ENCODE results near the gene ANKRD44. TPM values are rescaled to one million over a fixed set of nuclear protein-coding genes. Genes with fewer than 3 reads are reported as not detected.

Gene ANKRD44
- total and polyA plus RNA-seq, 2 experiments from 2014 or later, result 2.9 to 4.9 TPM

DNA sequence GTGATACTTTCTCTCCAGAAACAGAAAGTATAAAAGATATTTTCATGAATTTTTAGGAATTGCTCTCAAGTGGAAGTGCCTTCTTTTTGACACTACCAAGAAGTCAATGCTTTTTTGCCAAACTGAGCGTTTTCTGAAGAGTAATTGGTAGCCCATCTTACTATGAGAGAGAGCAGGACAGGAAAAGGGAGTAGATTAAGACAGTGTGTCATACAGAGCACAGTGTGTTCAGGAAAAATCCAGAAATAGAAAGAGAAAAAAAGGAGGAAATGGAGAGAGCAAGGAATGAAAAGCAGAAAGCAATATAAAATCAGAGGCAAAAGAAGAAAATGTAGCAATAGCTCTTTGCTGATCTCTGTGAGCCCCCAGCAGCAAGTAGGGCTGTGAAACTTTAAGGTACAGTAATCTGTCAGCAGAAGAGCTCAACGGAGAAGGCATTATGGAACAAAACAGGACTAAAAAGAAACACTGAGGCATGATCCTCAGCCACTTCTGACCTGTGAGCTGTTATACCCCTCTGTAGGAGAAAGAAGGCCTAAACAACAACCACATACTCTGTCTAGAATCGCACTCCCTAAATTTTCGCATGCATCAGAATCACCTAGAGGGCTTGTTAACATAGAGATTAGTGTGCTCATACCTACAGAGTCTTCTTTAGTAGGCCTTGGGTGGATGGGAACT is 369.0 kb downstream of the ANKRD44 start:
- H3K27ac ChIP-seq, result no peak overlapping the region
- no peaks in the 10 kb centered on the region for H3F3A ChIP-seq (ENCODE audit: insufficient read depth)
- no peaks in the 10 kb centered on the region for H3K4me1 ChIP-seq (ENCODE audit: insufficient read depth)
- H3K79me2 ChIP-seq (ENCODE audit: insufficient read depth), result no peaks in the 10 kb centered on the region
- no peaks in the 10 kb centered on the region for H3K9me3 ChIP-seq (ENCODE audit: low read depth)
- H4K20me1 ChIP-seq (ENCODE audit: insufficient read depth), result no peaks in the 10 kb centered on the region
- no peaks in the 10 kb centered on the region for H3K9me2 ChIP-seq (ENCODE audit: insufficient read depth)
- H3K9ac ChIP-seq, result no peak overlapping the region
- DNase-seq, result no peak
- 69 to 72% methylated on average over 4 of the region's 4 CpGs for WGBS, 2 experiments (ENCODE audit: low coverage in 1 of 2, low lambda C conversion rate in 2 of 2, missing lambda C conversion rate in 2 of 2)
- TF ChIP-seq EZH2 (IDR thresholded peaks at IDR 0.05; ENCODE audit: insufficient read depth, poor library complexity, severe bottlenecking) (no peak), EZH2phosphoT487 (IDR thresholded peaks at IDR 0.05; ENCODE audit: insufficient read depth, low read depth) (no peak)
- in situ Hi-C loops (cut with MboI), result no loop called here
- no peaks in the 10 kb centered on the region for H3K36me3 ChIP-seq (ENCODE audit: low read depth)
- H3K4me2 ChIP-seq (ENCODE audit: unreplicated experiment), result peak overlapping the region; percentile 21
- H3K4me3 ChIP-seq, result no peak overlapping the region
- H2AFZ ChIP-seq, result peak overlapping the region; percentile 59
- H3K27me3 ChIP-seq (replicated peaks; ENCODE audit: insufficient read depth), result no peaks in the 10 kb centered on the region

DNA sequence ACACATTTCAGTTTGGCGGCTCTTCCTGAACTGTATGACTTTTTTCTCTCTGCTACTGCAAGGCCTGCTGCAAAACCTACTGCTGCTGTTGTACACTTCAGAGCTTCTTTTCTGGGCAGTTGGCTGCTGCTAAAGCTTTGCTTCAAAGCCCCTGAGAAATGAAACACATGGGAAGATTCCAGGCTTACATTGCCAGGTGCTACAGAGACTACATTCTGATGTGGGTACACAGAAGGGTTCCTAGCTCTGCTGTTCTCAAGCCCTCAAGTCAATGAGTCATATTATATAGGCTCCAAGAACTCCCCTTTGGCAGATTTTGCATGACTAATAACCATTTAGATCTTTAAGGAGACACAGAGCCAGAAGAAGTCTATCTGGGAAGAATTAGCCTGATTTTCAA is 371.2 kb downstream of the ANKRD44 start:
- in situ Hi-C loops (cut with MboI), result no loop called here
- DNase-seq, result peak; percentile 67

More for the DNA sequence above, 371.2 kb downstream of the ANKRD44 start:
- H3K27me3 ChIP-seq (replicated peaks; ENCODE audit: insufficient read depth), result no peaks in the 10 kb centered on the region
- H2AFZ ChIP-seq, result no peak overlapping the region
- no peaks in the 10 kb centered on the region for H3K79me2 ChIP-seq (ENCODE audit: insufficient read depth)
- no peaks in the 10 kb centered on the region for H3K36me3 ChIP-seq (ENCODE audit: low read depth)
- H3F3A ChIP-seq (ENCODE audit: insufficient read depth), result no peaks in the 10 kb centered on the region
- H3K27ac ChIP-seq, result no peak overlapping the region
- no peak for TF ChIP-seq EZH2 (IDR thresholded peaks at IDR 0.05; ENCODE audit: insufficient read depth, poor library complexity, severe bottlenecking)
- TF ChIP-seq EZH2phosphoT487 (IDR thresholded peaks at IDR 0.05; ENCODE audit: insufficient read depth, low read depth), result no peak
- H3K9me3 ChIP-seq (ENCODE audit: low read depth), result no peaks in the 10 kb centered on the region
- no peak overlapping the region for H3K4me2 ChIP-seq (ENCODE audit: unreplicated experiment)
- no peaks in the 10 kb centered on the region for H4K20me1 ChIP-seq (ENCODE audit: insufficient read depth)
- 57 to 58% methylated on average over 1 of the region's 1 CpG for WGBS, 2 experiments (ENCODE audit: low coverage in 1 of 2, low lambda C conversion rate in 2 of 2, missing lambda C conversion rate in 2 of 2)
- no peak overlapping the region for H3K4me3 ChIP-seq
- H3K4me1 ChIP-seq (ENCODE audit: insufficient read depth), result no peaks in the 10 kb centered on the region
- no peak overlapping the region for H3K9ac ChIP-seq
- H3K9me2 ChIP-seq (ENCODE audit: insufficient read depth), result no peaks in the 10 kb centered on the region

Other genes with a start within 250 kb of the ANKRD44 start
- 216 and 288 TPM in 2 replicates for gene SF3B1, start 124.2 kb upstream of the ANKRD44 start, total RNA-seq (2014; rRNA removed; shearing (Covaris generic))
- 146 and 196 TPM in 2 replicates for gene SF3B1, start 124.2 kb upstream of the ANKRD44 start, polyA plus RNA-seq (2016; fragmentation: Nextera tagmentation; extraction: Ambion mirVana)
- gene COQ10B, start 142.8 kb upstream of the ANKRD44 start, total RNA-seq (2014; rRNA removed; shearing (Covaris generic)), result 40.4 and 44.1 TPM in 2 replicates
- gene COQ10B, start 142.8 kb upstream of the ANKRD44 start, polyA plus RNA-seq (2016; fragmentation: Nextera tagmentation; extraction: Ambion mirVana), result 57.7 and 59.4 TPM in 2 replicates
- 106 and 151 TPM in 2 replicates for gene HSPD1, start 189.1 kb upstream of the ANKRD44 start, total RNA-seq (2014; rRNA removed; shearing (Covaris generic))
- gene HSPD1, start 189.1 kb upstream of the ANKRD44 start, polyA plus RNA-seq (2016; fragmentation: Nextera tagmentation; extraction: Ambion mirVana), result 209 and 214 TPM in 2 replicates
- 54.6 and 83.3 TPM in 2 replicates for gene HSPE1, start 189.6 kb upstream of the ANKRD44 start, total RNA-seq (2014; rRNA removed; shearing (Covaris generic))
- gene HSPE1, start 189.6 kb upstream of the ANKRD44 start, polyA plus RNA-seq (2016; fragmentation: Nextera tagmentation; extraction: Ambion mirVana), result 180 and 188 TPM in 2 replicates
- 32.2 and 45.8 TPM in 2 replicates for gene MOB4, start 205.3 kb upstream of the ANKRD44 start, total RNA-seq (2014; rRNA removed; shearing (Covaris generic))
- 57.6 and 67.1 TPM in 2 replicates for gene MOB4, start 205.3 kb upstream of the ANKRD44 start, polyA plus RNA-seq (2016; fragmentation: Nextera tagmentation; extraction: Ambion mirVana)